Measurements from ENCODE around the gene IL17RA. TPM values are rescaled to one million over a fixed set of nuclear protein-coding genes. Genes with fewer than 3 reads are reported as not detected.

Gene IL17RA
- total RNA-seq, 1 donor from 2014 or later = 1.2 TPM

DNA sequence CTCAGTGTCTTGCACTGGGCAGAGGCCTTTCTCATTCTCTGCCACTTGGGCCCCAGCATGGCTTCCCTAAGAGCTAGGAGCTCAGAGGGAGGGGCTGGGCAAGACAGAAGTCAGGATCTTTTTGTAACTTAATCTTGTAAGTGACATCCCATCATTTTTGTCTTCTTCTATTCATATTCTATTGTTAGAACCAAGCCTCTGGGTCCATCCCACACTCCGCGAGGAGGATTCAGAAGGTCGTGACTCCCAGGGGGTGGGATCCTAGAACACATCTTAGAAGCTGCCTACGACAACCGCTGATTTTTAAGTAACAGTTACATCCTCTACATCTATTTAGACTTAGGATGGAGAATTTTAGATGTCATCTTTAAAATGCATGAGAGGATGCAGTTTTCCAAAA, 1.5 kb upstream of the IL17RA start:
- DNase-seq = no peak

DNA sequence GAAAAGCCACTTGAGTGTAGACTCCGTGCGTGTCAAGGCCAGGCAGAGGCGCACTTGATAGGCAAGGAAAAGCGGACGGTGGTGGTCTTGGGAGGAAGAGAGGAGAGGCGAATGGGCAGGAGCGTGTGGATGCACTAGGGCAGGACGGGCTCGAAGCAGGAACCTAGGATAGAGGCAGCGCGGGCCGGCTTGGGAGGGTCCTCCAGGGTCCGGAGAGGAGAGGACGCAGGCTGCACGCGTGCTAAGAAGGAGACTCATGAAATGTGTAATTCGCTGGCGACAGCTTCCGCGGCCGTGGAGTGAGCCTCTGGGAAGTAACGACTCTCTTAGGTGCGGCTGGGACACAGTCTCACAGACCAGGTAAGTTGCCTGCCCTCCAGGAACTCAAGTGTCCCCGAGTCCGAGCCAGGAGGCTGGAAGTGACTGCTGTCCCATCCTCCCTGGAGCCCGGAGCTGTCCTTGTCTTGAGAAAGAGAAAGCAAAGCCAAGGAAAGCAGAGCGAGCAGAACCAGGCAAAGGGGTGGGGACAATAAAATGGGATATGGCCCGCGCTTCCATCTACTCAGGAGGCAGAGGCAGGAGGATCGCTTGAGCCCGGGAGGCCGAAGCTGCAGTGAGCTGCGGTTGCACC, 874 bp upstream of the IL17RA start:
- no peak for DNase-seq

DNA sequence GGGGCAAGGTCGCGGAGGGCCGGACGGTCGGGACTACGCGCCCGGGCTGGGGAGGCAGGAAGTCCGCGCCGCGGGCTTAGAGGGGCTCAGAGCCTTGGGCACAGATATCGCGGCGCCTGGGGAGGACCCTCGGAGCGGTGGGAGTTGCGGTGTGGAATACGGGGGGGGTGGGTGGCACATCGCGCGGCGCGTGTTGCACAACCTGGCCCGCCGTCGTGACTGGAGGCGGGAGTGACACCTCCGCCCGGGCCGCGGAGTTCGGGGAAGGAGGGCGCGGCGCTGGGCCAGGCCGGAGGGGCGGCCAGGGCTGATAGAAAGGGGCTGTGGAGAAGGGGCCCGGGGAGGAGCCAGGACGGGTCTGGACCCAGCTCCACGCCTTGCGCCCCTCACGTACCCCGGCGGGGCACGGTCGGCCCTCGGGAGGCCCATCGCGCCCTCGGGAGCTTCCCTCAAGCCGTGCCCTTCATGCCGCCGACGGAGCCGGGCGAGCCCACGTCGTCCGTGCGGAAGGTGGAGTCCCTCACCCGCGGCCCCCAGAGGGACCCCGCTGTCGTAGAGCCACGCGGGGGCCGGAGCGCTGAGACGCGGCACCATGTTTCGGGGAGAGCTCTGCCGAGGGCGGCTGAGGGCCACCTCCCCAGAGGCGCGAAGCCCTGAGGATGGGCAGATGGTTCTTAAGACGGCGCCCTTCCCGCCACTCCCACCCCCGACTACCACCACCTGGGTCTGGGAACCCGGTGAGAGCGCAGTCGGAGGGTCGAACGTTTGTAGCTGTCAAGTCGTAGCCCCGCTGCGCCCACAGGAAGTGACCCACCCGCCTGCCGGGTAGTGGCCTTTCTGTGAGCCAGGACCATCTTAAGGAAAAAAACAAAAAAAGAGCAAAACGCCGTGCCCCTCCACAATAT, 729 bp downstream of the IL17RA start:
- no peak for DNase-seq

DNA sequence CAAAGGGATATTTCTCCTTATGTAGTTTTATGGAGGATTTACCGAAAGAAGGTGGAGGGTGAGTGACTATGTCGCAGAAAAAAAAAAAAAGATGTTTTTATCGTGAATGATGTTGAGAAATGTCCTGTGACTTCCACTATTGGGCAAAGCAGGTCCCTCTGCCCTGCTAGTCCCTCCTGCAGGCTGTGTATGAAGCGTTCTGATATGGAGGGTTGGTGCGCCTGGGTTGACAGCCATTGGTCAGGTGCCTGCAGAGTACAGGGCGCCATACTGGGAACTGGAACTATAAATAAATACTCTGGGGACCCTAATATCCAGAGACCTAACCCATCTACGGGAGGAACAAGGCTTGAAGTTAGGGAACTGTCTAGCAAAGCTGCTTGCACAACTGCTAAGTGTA, 1.5 kb downstream of the IL17RA start:
- no peak for DNase-seq

DNA sequence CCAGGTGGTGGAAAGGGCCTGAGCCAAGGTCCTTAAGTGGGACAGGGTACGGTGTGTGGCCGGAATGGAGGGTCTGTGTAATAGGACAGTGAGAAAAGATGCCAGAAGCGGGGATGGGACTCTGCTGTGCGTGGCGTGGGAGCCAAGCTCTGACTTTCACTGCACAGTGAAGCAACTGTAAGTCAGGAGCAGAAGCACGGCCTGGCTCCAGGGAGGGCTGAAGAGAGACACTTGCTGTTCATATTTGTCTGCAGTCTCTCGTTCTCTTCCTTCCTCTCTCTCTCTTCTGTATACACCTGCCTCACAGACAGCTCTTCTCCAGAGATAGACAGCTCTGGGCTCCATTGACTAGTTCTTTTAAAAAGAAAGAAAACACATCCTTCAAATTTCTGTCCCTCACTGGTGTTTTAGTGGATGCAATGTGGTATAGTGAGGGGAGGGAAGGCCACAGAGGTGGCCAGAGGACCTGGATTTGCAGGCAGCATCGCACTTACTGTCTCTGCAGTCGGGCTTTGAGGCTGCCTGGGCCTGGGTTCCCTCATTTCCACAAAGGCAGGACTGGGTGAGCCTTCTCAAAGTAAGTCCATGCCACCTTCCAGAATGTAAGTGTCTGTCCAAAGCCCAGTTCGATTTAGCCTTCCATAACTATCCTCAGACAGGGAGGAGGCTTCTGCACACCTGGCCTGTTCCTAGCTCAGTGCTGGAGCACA, 2.1 kb downstream of the IL17RA start:
- DNase-seq = no peak

DNA sequence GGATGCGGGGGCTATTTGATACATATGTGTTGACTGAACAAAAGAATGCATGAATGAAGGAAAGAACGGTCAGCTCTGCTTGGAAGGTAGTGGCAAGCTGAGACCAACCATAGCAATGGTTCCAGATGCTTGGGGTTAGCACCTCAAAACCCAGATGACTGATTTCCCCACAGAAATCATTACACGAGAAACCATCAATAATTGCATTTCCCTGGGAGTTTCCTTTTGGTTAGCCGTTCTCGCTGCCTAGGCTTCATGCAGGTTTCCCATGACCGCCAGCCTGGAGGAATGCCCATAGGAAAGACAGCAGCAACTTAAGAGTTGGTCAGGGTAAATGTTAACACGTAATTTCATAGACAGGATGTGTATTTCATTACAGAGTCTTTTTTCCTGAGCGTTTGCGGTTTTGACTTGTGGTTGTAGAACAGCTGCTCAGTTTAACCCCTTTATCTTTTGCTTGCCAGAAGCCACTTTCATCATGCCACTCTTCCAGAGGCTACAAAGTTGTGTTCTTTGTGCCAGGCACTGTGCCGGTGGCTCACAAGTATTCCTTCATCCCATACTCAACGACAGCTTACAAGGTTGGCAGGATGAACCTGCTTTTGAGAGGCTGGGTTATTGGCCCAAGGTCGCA, 2.8 kb downstream of the IL17RA start:
- no peak for DNase-seq

DNA sequence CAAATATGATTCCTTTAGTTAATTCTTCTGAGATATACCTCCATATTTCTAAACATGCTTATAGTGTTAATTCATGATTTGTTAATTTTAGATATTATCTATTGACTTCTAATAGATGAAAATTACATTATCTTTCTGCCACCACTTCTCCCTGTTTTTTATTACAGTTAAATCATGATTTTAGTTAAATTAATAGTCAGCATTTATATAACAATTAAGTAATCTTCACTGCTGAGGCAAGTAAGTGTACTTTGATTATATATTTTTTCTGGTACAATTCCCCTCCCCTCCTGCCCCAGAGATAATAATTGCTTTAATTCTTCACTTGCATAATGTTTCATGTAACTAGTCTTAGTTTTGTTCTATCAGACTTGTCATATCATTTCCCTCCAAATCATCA, 5.8 kb downstream of the IL17RA start:
- no peak for DNase-seq

DNA sequence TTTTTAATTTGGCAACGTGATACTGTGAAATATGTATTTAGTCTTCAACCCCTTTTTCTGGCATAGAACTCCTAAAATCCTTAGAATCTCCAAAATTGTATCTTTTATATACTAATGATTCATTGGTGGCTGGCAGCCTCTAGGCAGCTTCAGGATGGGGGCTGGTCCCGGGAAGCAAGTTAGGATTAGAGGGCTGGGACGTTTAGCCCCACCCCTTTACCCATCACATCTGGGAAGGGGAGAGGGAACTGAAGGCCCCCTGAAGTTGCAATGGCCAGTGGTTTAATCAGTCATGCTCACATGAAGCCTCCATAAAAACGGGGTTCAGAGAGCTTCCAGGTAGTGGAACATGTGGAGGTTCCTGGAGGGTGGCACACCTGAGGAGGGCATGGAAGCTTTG, 7.1 kb downstream of the IL17RA start:
- DNase-seq = no peak

DNA sequence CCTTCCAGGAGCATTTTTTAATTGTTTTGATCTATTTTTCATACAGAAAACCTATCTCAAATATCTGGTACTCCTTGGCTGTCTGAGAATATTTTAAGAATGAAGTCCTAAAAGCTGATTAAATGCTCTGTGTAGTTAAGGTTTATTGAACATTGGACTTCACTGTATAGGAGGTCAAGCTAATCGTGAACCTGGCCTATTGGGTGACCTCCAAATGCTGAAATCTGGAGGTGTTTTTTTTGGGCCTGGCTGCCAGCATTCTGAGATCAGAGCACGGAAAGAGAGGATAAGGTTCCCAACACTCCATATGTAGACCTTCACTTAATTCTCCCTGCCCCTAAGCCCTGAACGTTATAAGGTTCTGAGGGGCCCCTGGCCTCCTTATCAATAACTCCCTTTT, 8.3 kb downstream of the IL17RA start:
- no peak for DNase-seq

DNA sequence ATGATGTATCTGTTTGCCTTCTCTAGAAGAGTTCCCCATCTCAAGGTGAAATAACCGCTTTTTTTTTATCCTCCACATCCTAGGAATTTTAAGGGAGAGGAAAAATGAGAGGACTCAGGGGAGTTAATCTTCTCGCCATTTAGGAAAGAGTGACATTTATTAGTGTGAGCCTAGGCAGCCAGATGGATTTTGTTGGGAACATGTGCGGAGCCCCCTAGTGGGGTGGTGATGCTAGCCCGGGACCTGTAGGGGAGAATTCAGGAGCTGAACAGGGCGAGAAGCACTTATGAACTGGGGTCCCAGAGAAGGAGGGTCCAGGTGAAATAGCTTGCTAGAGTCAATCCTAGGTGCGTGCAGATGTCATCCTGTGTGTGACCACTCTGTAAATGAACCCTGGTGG, 10.7 kb downstream of the IL17RA start:
- no peak for DNase-seq

DNA sequence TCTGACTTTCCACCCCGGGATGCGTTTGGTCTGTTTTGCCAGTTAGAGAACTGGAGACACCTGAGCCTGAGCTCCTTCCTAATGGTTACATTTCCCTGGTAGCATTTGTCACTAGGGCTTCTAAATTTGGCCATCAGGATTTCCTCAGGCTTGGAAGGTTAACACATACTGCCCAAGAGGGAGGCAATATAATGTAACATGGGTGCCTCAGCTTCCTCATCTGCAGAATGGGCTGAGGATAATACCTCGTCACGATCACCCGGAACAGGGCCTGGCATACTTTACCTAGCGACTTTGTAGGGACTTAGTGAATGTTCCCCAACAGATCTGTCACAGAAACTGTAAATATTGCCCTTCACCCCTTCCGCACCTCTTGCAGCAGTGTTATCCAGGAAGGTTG, 11.3 kb downstream of the IL17RA start:
- no peak for DNase-seq

DNA sequence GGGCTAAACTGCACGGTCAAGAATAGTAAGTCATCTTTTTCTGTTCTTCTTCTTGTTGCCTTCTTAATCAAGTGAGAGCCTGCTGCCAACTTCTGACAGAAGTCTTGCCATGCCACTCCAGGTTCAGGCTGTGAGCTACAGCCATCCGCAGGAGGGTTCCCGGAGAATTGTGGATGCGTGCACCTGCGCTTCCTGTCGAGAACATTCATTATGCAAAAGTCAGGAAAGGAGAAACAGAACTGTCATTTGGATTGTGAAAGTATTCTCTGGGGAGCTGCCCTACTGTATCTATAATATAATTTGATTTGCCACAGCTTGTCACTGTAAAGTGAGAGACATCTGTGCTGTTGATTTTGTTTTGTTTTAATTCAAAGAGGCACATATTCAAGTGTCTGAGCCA, 12.3 kb downstream of the IL17RA start:
- DNase-seq = no peak

DNA sequence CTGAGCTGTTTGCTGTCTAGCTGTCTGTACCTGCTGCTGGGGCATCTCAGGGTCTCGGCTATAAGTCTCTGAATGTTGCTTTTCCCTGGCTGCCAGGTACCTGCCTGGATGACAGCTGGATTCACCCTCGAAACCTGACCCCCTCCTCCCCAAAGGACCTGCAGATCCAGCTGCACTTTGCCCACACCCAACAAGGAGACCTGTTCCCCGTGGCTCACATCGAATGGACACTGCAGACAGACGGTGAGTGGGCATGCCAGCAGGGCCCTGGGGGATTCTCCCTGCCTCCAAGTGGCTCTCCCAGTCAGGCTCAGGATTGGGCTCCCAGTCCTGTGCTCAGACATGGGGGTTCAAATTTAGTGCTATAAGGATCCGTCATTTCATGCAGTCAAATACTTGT, 12.9 kb downstream of the IL17RA start:
- DNase-seq = no peak

DNA sequence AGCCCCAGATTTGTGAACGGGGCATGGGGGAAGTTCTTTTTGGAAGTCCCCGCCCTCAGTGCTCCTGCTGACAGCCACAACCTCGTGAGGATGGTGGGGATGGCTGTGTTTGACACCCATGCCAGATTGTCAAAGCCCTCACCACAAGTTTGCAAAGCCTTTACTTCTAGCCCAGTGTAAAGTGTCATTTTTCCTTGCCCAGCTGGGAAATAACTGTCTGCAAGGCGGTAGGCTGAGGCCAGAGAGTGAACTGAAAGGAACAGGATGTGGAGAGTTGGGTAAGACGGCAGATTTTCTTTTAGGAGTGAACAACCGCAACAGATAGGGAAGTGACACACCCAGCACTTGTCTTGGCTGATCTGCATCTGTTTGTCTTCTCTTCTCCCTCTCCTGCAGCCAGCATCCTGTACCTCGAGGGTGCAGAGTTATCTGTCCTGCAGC, 13.6 kb downstream of the IL17RA start:
- no peak for DNase-seq

DNA sequence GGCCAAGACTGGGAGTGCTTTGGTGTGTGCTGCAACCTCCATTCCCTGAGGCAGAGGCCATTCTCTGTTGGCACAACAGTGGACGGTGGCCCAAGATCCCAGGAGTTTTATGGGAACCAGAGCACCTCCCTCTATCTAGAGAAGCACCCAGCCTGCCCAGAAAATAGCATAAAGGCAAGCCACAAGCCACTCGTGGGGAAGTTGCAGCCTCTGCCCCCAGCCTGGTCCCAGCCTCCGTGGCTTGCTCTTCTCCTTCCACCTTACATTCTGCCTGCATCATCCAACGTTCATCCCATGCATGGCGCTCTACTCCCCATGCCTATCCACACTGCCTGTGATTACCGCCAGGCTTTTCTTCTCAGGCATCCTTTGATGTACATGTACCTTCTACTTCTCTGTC, 15.8 kb downstream of the IL17RA start:
- no peak for DNase-seq

DNA sequence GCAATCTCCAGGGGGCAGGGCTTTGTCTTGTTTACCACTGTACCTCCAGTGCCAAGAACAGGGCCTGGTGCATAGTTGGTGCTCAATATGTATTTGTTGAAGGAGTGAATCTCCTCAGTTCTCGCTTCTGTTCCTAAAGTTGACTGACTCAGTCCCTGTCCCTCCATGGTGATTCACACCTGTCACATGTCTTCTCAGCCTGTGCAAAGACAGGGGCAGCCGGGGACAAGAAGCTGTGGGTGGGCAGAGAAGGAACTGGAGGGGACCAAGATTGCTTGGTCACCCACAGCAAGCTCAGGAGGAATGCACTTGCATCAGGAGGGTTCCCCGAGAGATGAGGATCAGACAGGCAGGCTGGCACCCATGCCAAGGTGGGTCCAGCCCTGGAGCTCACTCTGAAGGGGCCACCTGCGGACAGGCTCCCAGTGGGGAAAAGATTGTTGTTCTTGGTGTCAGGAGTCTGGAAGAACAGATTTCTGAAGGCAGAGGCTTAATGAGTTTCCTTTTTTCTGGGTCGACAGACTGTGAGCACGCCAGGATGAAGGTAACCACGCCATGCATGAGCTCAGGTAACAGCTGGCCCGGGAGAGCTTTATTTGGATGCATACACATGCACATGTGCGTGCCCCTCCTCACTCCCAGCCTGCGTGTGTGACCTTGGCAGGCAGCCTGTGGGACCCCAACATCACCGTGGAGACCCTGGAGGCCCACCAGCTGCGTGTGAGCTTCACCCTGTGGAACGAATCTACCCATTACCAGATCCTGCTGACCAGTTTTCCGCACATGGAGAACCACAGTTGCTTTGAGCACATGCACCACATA, 16.9 kb downstream of the IL17RA start:
- peak; percentile 57 for DNase-seq

DNA sequence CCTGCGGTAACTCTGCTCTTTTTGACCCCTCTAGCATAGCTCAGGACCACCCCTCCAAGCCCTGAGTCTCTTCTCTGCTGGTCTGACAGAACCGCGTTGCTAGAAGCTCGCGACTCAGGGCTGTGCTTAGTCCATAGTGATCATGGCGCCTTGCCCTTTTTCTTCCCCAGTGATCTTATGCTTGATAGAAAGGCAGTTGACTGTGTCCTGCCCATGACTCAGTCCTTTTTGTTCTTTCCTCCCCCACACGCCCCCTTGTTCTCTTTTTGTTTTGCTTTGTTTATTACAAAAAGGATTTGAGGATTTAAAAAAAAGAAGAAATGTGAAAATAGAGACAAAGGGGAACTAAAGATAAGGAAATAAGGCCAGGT, 17.5 kb downstream of the IL17RA start:
- no peak for DNase-seq

DNA sequence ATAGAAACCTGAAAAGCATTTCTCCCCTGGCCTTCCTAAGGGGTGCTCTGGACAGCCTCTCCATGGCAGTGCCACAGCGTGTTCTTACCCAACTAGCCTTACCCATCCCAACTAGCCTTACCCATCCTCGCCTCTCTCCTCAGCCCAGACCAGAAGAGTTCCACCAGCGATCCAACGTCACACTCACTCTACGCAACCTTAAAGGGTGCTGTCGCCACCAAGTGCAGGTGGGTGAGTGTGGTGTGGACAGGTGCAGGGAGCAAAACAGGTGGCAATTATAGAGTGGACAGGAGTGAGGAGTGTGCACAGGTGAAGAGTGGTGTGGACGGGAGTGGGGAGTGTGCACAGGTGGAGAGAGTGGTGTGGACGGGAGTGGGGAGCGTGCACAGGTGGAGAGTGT, 18.6 kb downstream of the IL17RA start:
- no peak for DNase-seq

DNA sequence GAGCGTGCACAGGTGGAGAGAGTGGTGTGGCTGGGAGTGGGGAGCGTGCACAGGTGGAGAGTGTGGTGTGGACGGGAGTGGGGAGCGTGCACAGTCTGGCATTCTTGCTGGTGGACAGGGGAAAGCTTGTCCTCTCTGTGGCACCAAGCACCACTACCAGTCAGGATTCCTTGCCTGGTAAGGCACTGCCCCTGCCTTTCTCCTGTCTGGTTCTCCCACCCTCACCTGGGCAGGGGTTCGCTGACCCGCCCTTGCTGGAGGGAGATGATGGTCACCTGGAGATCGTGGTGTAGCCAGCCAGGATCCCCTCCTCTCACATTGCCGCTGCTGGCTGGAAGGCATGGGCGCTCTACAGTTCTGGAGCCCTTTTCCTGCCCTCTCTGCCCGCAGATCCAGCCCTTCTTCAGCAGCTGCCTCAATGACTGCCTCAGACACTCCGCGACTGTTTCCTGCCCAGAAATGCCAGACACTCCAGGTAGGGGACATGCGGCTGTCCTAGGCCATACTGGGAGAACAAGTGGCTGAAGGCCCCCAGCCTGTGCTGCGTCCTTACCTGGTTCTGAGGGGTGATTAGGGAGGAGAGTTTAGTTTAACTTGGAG, 19.6 kb downstream of the IL17RA start:
- no peak for DNase-seq

DNA sequence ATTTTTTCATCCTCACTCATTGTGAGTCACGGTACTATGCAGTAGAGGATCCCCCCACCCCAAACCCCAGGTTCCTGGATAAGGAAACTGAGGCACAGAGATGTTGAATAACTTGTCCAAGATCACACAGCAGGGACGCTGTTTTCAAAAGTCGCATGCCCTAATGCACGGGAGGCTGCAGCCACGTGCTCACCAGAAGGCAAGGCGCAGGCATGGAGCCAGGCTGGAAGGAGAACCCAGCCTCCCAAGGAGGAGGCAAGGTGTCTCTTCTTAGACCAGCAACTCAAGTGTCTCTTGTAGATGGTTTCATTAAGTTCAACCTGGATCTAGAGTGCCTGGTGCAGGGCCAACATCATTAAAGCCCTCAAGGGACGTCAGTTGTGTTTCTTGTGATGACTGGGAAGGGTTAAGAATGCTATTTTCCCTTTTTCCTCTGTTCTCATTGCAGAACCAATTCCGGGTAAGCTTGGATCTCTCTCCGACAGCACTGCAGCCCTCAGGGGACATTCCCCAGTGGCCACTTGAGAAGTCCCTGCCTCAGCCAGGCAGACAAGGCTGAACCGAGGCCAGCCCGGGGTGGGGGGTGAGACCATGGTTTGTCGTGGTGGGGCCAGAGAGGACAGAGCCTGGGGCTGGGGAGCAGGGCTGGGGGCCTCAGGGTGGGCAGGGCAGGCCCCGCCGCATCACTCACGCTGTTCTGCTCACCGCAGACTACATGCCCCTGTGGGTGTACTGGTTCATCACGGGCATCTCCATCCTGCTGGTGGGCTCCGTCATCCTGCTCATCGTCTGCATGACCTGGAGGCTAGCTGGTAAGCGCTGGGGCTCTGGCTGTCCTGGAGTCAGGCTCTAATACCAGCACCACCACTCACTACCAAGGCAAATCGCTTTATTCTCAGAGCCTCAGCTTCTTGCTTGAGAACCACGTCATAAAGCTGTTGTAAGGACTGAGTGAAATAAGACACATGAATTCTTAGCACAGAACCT, 20.6 kb downstream of the IL17RA start:
- no peak for DNase-seq

Data from occipital lobe (tissue), 2 donors.